Measurements from ENCODE around the gene ZC3H7A. TPM values are rescaled to one million over a fixed set of nuclear protein-coding genes. Genes with fewer than 3 reads are reported as not detected.
A peak's percentile ranks its signal among the peaks of the same experiment; 100 is the strongest.

Gene ZC3H7A
- total and polyA plus RNA-seq, 8 donors = 20.0 to 39.6 (median 30.2) TPM

DNA sequence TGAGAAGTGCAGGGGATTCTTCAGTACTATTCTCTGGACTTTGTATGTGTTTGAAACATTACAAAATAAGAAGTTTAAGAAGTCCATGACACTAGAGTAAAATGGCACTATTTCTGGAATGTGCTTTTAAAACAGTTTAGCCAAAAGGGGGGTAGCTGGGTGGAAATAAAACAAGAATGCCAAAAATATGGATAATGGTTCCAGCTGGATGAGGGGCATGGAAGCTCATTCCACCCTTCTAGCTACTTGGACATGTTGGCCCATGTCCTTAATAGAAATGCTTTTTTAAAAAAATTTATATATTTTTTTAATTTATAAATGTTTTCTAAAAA lies 13.1 kb downstream of the ZC3H7A start:
- peak overlapping the region in 3 of 4 donors; percentile 79 to 87 (median 84) for H3K27ac ChIP-seq
- DNase-seq (no peak), FAIRE-seq (no peak), ATAC-seq (no peak)
- H3K4me3 ChIP-seq = no peak overlapping the region
- peaks cover 4 to 28% (median 27%) of the 10 kb centered on the region in 3 donors for H3K4me1 ChIP-seq
- intact Hi-C loops (cut with DNase I) = no loop called here
- H3K27me3 ChIP-seq = no peaks in the 10 kb centered on the region
- H3K9me3 ChIP-seq = no peaks in the 10 kb centered on the region
- no peak for TF ChIP-seq CTCF (IDR thresholded peaks at IDR 0.05)
- H3K36me3 ChIP-seq = no peaks in the 10 kb centered on the region

GRCh38 chr16:11783319-11784037 lies 13.6 kb downstream of the ZC3H7A start:
- no peak for FAIRE-seq
- whole genome bisulfite sequencing, 2 donors = 16 to 20% methylated on average over 5 of the region's 5 CpGs

DNA sequence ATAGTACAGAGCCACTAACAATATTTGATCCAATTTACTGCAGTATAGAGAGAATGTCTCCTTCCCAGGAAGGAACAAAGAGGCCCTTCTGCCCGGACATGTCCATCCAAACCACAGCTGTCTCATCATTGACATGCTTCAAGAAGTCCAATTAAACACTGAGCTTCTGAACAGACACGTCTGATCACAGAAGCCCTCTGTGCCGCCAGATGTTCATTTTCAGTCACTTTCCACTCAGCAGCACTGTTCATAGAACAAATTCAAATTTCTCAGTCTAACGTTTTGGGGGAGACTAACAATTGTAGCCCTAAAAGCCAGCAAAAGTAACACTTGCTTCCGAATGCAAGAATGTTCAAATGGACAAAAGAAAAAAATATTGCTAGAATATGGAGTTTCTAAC lies 15.3 kb downstream of the ZC3H7A start:
- intact Hi-C loops (cut with DNase I) = no loop called here
- Histone ChIP-seq H3K4me3 (no peak overlapping the region), H3K27ac (peak overlapping the region in 3 of 4 donors; percentile 25 to 87 (median 84)), H3K9me3 (no peaks in the 10 kb centered on the region), H3K36me3 (peaks cover 0 to 14% (median 0%) of the 10 kb centered on the region in 3 donors), H3K4me1 (peaks cover 4 to 28% (median 27%) of the 10 kb centered on the region in 3 donors), H3K27me3 (no peaks in the 10 kb centered on the region)
- TF ChIP-seq CTCF (IDR thresholded peaks at IDR 0.05) = no peak
- FAIRE-seq (no peak), DNase-seq (no peak), ATAC-seq (peak in 1 of 4 donors; percentile 7)
- 59 to 64% methylated on average over 5 of the region's 5 CpGs for WGBS, 2 donors

More at GRCh38 chr16:11783319-11784037, 13.6 kb downstream of the ZC3H7A start:
- H3K4me3 ChIP-seq = no peak overlapping the region
- DNase-seq = no peak
- no peaks in the 10 kb centered on the region for H3K36me3 ChIP-seq
- TF ChIP-seq CTCF (IDR thresholded peaks at IDR 0.05) = no peak
- peaks cover 4 to 28% (median 27%) of the 10 kb centered on the region in 3 donors for H3K4me1 ChIP-seq
- no peaks in the 10 kb centered on the region for H3K9me3 ChIP-seq
- H3K27ac ChIP-seq = peak overlapping the region; percentile 54 to 87 (median 82)
- peak; percentile 33 to 61 (median 52) for ATAC-seq
- no peaks in the 10 kb centered on the region for H3K27me3 ChIP-seq
- intact Hi-C loops (cut with DNase I) = no loop called here

DNA sequence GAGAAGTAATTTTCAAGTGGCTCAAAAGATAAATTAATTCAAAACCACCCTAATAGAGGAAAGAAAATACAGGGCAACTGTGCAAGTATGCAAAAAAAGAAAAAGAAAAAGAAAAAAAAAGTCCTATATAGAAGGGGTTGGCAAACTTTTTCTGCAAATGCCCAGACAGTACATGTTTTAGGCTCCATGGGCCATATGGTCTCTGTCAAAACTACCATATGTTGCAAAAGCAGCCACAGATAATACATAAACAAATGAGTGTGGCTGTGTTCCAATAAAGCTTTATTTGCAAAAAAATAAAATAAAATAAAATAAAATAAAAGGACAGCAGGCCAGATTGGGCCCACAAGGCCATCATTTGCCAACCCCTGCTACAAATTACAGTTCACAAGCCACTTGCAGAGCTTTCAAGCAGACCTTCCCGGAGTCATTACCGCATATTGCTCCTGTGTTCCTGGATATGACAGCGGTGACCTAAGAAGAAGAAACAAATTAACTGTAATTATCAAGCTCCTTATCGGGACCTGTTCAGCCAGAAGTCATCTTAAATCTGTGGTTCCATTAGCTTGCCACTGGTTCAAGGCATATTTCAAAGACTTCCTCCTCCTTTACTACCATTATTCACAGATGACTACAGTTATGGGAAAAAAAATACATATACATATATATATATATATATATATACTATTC lies 15.9 kb downstream of the ZC3H7A start:
- no peak for DNase-seq
- Histone ChIP-seq H3K4me1 (peaks cover 4 to 28% (median 27%) of the 10 kb centered on the region in 3 donors), H3K36me3 (peaks cover 0 to 19% (median 0%) of the 10 kb centered on the region in 3 donors), H3K27me3 (no peaks in the 10 kb centered on the region), H3K27ac (peak overlapping the region in 3 of 4 donors; percentile 25 to 87 (median 84)), H3K4me3 (no peak overlapping the region), H3K9me3 (no peaks in the 10 kb centered on the region)
- ATAC-seq = no peak
- intact Hi-C loops (cut with DNase I) = no loop called here
- 87 to 89% methylated on average over 4 of the region's 4 CpGs for WGBS, 2 donors
- no peak for FAIRE-seq
- no peak for TF ChIP-seq CTCF (IDR thresholded peaks at IDR 0.05)

GRCh38 chr16:11779074-11779473 lies 18.0 kb downstream of the ZC3H7A start:
- WGBS, 2 donors = 96 to 97% methylated on average over 7 of the region's 7 CpGs
- Histone ChIP-seq H3K9me3 (no peaks in the 10 kb centered on the region), H3K36me3 (peaks cover 0 to 35% (median 7%) of the 10 kb centered on the region in 3 donors), H3K4me3 (no peak overlapping the region), H3K4me1 (peaks cover under 1 to 17% (median 15%) of the 10 kb centered on the region in 3 donors), H3K27me3 (no peaks in the 10 kb centered on the region), H3K27ac (no peak overlapping the region)
- TF ChIP-seq CTCF (IDR thresholded peaks at IDR 0.05) = no peak
- intact Hi-C loops (cut with DNase I) = no loop called here
- no peak for FAIRE-seq
- ATAC-seq = no peak
- no peak for DNase-seq

Measured in pancreas (tissue), 10 donors.